AG04449 (cell line): Measurements from ENCODE around the gene AAK1.

Source experiments
- CTCF ChIA-PET: fragments of 350-600 bp; formaldehyde crosslinking; extraction: SDS; loops from one replicate; lab custom pipeline; 2021; ENCODE audit warnings: antibody characterized with exemption; lab: Yijun Ruan, JAX
- POLR2A ChIA-PET: fragments of 400-600, 350-600 bp; formaldehyde crosslinking; extraction: SDS; loops from one replicate; lab custom pipeline; 2020; ENCODE audit warnings: antibody characterized with exemption, inconsistent platforms; lab: Yijun Ruan, JAX
- DNase-seq: peaks from one replicate; pipeline ENCODE4 v3.0.0-alpha.2; 2010; ENCODE audit warnings: low read depth, low spot score
- H3K4me3 ChIP-seq: 2 replicates; pipeline ENCODE4 v1.5.1; 2011; ENCODE audit warnings: low read depth, mild to moderate bottlenecking, control low read depth, low read length
- TF ChIP-seq, protein P1 (sequence below): IDR thresholded peaks from one replicate; pipeline ENCODE4 v1.5.1; 2011; ENCODE audit warnings: mild to moderate bottlenecking, moderate library complexity, low read length, control low read depth, inconsistent platforms; ENCODE audit not compliant: insufficient read depth; ENCODE audit errors: missing control alignments

The AAK1 gene

DNA sequence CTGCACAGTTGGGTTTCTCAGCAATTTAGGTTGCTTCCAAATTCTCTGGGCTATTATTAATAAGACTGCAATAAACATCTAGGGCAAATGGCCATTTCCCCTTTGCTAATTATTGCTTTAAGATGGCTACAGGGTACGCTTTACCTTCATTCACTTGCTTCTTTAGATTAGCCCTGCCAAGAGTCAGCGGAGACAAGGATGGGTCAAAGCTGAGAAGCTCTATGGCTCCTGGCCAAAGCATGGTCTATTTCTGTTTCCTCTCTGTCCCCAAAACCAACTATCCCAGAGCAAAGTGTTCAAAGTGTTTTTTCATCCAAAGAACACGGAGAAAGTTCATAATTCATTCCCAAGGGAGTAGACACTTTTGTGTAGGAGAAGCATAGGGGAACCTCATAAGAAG lies 131.1 kb downstream of the AAK1 start:
- CTCF ChIA-PET = interaction anchor here (0.8 to 1.0 kb wide), 2 partner anchors 10 to 13 kb away, joined by 3 read pairs; no protein-coding TSS in a partner anchor
- no peak overlapping the region for H3K4me3 ChIP-seq
- POLR2A ChIA-PET = no interaction called here
- TF ChIP-seq, protein P1, sequence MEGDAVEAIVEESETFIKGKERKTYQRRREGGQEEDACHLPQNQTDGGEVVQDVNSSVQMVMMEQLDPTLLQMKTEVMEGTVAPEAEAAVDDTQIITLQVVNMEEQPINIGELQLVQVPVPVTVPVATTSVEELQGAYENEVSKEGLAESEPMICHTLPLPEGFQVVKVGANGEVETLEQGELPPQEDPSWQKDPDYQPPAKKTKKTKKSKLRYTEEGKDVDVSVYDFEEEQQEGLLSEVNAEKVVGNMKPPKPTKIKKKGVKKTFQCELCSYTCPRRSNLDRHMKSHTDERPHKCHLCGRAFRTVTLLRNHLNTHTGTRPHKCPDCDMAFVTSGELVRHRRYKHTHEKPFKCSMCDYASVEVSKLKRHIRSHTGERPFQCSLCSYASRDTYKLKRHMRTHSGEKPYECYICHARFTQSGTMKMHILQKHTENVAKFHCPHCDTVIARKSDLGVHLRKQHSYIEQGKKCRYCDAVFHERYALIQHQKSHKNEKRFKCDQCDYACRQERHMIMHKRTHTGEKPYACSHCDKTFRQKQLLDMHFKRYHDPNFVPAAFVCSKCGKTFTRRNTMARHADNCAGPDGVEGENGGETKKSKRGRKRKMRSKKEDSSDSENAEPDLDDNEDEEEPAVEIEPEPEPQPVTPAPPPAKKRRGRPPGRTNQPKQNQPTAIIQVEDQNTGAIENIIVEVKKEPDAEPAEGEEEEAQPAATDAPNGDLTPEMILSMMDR = no peak
- no peak for DNase-seq

DNA sequence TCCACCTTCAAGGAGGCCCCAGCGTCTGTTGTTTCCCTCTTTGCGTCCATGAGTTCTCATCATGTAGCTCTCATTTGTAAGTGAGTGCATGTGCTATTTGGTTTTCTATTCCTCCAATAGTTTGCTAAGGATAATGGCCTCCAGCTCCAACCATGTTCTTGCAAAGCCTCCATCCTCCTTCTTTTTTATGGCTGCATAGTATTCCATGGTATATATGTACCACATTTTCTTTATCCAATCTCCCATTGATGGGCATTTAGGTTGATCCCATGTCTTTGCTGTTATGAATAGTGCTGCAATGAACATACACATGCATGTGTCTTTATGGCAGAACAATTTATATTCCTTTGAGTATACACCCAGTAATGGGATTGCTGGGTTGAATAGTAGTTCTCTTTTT lies 133.3 kb downstream of the AAK1 start:
- no peak for DNase-seq
- CTCF ChIA-PET = no interaction called here
- POLR2A ChIA-PET = no interaction called here
- H3K4me3 ChIP-seq = no peak overlapping the region
- TF ChIP-seq, protein P1 = no peak

DNA sequence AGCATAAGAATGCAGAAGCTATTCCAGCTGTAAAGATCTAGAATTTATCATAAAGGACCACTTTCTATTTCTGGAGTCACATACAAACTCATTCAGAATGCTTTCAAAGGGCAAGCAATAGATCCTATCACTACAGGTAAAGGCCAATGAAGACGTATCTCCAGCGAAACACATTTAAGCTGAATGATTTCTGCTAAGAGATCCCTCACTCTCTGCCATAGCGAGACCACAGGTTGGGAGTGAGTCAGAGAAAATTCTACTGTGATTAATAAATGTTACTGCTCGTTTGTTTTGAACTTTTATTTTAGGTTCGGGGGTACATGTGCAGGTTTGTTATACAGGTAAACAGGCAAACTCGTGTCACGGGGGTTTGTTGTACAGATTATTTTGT lies 133.8 kb downstream of the AAK1 start:
- no peak overlapping the region for H3K4me3 ChIP-seq
- DNase-seq = no peak
- ChIA-PET POLR2A (no interaction called here), CTCF (no interaction called here)
- TF ChIP-seq, protein P1 = no peak

DNA sequence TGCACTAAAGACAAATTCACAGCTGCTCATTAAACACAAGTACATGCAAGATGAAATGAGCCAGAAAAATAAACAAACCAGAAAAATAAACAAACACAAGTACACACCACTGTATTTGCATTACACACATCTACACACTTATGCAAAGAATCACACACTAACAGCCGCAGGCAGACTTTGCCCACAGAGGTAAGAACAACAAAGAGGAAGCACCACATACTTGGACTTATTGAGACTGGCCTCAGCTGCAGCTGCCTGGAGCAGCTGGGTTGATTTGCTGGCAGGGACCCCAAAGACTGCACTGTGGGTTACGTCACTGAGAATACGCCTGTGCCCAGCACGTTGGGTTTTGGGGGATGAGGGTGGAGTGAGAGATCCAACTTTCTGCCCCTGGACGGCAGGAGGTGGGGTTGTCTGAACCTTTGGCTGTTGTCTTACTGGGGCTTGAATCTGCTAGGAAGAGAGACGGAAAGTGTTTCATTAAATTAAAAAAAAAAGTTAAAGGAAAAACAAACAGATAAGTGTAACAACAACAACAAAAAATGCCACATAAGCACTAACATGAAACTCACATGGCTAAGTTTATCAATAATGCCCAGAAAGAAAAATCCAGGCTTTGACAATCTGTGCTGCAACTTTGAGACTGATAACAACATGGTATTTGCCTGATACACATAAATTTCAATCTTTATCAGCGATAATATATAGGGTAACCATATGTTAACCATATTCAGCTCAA lies 134.4 kb downstream of the AAK1 start:
- ChIA-PET CTCF (interaction anchor here (0.7 kb wide), 1 partner anchor 13 kb away, joined by 3 read pairs; no protein-coding TSS in a partner anchor), POLR2A (no interaction called here)
- DNase-seq = no peak
- TF ChIP-seq, protein P1 = no peak
- H3K4me3 ChIP-seq = no peak overlapping the region

DNA sequence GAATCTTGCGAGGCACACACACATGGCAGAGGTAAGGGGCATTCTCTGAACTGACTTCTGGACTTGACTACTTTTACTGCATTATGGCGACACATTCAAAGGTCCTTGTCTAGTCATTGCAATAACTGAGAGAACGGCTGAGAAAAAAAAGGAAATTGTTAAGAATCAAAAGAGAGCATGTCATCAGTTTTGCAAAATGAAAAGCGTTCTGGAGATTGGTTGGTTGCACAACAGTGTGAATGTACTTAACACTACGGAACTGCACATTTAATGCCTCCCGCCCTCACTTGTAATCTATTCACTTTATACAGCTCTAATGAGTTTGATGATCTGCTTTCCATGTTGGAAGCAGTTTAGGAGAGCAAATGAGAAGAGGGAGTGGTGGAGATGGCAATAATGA lies 137.8 kb downstream of the AAK1 start:
- CTCF ChIA-PET = interaction anchor here (0.7 to 1.1 kb wide), 2 partner anchors 9 to 219 kb away, joined by 3 to 5 read pairs; no protein-coding TSS in a partner anchor
- no peak for DNase-seq
- no peak overlapping the region for H3K4me3 ChIP-seq
- POLR2A ChIA-PET = no interaction called here
- TF ChIP-seq, protein P1 = no peak

DNA sequence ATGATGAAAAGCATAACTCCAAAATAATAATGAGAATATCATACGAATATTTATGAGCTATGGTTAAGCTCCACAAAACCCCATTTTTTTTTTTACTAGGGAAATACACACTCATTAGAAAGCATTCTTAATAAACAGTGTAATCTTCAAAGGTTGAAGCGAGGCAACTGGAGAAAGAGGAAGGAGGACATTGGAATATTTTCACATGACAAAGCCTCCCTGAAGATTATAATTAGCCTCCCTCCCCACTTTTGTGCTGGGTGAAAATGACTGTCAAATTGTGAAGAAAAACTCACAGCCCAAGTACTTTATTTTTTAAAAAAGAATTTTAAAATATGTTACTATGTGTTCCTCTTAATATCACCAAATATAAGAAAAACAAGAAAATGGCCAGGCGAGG lies 142.2 kb downstream of the AAK1 start:
- DNase-seq = no peak
- CTCF ChIA-PET = interaction anchor here (1.6 kb wide), 1 partner anchor 15 kb away, joined by 5 read pairs; no protein-coding TSS in a partner anchor
- no peak overlapping the region for H3K4me3 ChIP-seq
- TF ChIP-seq, protein P1 = no peak
- POLR2A ChIA-PET = interaction anchor here (1.5 kb wide), 1 partner anchor 64 kb away, joined by 3 read pairs; the partner anchor contains the start of gene NFU1
